GM18519 (cell line): ENCODE measurements around the gene STARD10.

Experiments used
- ATAC-seq: cut with Tn5 transposase; IDR thresholded peaks from one replicate; pipeline ENCODE4 v1.9.1; 2021; ENCODE audit warnings: mild to moderate bottlenecking, moderate library complexity; ENCODE audit not compliant: unreplicated experiment, low FRiP score

STARD10 gene

GRCh38 chr11:72826942-72827480 is 33.2 kb upstream of the STARD10 start:
- ATAC-seq: no peak

- ATAC-seq: no peak
These were observed 32.5 kb upstream of the STARD10 start for GRCh38 chr11:72826191-72826941.

GRCh38 chr11:72825661-72826060 is 31.8 kb upstream of the STARD10 start:
- no peak for ATAC-seq

- no peak for ATAC-seq
These were observed 31.1 kb upstream of the STARD10 start for GRCh38 chr11:72824811-72825505.

GRCh38 chr11:72824020-72824419 is 30.2 kb upstream of the STARD10 start:
- ATAC-seq: no peak

GRCh38 chr11:72823105-72823804 is 29.4 kb upstream of the STARD10 start:
- ATAC-seq: no peak

- no peak for ATAC-seq
These were observed 28.3 kb upstream of the STARD10 start for GRCh38 chr11:72821920-72822799.

- no peak for ATAC-seq
These were observed 27.5 kb upstream of the STARD10 start for GRCh38 chr11:72821221-72821919.

GRCh38 chr11:72820439-72821139 is 26.7 kb upstream of the STARD10 start:
- ATAC-seq: no peak

- ATAC-seq: no peak
These were observed 25.1 kb upstream of the STARD10 start for GRCh38 chr11:72818971-72819370.

GRCh38 chr11:72817966-72818365 is 24.1 kb upstream of the STARD10 start:
- no peak for ATAC-seq

GRCh38 chr11:72816404-72816990 is 22.6 kb upstream of the STARD10 start:
- ATAC-seq: no peak

GRCh38 chr11:72815110-72815618 is 21.3 kb upstream of the STARD10 start:
- no peak for ATAC-seq

- peak; percentile 41 for ATAC-seq
These were observed 20.7 kb upstream of the STARD10 start, which contains the start of gene ATG16L2 for GRCh38 chr11:72814286-72815109. Gene ATG16L2, plus strand, starts transcription at chr11:72814411. Its CDS starts 35 bp downstream, at chr11:72814446.

GRCh38 chr11:72813740-72814285 is 20.0 kb upstream of the STARD10 start:
- ATAC-seq: peak; percentile 28

- no peak for ATAC-seq
These were observed 19.3 kb upstream of the STARD10 start for GRCh38 chr11:72812967-72813739.
